DOHH2 (cell line): ENCODE data around the gene DCAF5.

ENCODE experiments used
- CTCF ChIP-seq: fragments of 200-600 bp; sonication (generic); IDR thresholded peaks from one replicate; pipeline ENCODE4 v1.5.1; 2014; ENCODE audit warnings: antibody characterized with exemption, mild to moderate bottlenecking, low read depth, low read length; ENCODE audit not compliant: poor library complexity, severe bottlenecking
- EZH2phosphoT487 ChIP-seq: fragments of 200-600 bp; sonication (generic); IDR thresholded peaks from 2 replicates; pipeline ENCODE4 v1.6.1; 2017; ENCODE audit warnings: borderline replicate concordance, mild to moderate bottlenecking, antibody characterized with exemption, low read length, moderate library complexity, mixed read lengths

GRCh38 chr14:69156224-69156623 lies 3.3 kb upstream of the DCAF5 start:
- TF ChIP-seq CTCF (no peak), EZH2phosphoT487 (no peak)
